GM19238 (cell line): Measurements from ENCODE around the gene C1QL2.

Source experiments
- DNase-seq: peaks from one replicate; pipeline ENCODE4 v3.0.0; 2011; ENCODE audit warnings: low spot score; ENCODE audit not compliant: insufficient read length

C1QL2 gene

GRCh38 chr2:119144806-119145205 is 13.7 kb downstream of the C1QL2 start:
- DNase-seq, result no peak

- DNase-seq, result no peak
Observed at GRCh38 chr2:119142824-119143223, 15.7 kb downstream of the C1QL2 start.

- DNase-seq, result no peak
Observed at GRCh38 chr2:119137502-119137901, 21.0 kb downstream of the C1QL2 start.

GRCh38 chr2:119136872-119137271 is 21.7 kb downstream of the C1QL2 start:
- no peak for DNase-seq

- no peak for DNase-seq
Observed at GRCh38 chr2:119136093-119136492, 22.5 kb downstream of the C1QL2 start.

GRCh38 chr2:119134775-119135174 is 23.8 kb downstream of the C1QL2 start:
- DNase-seq, result no peak

- DNase-seq, result peak; percentile 41
Observed at GRCh38 chr2:119126650-119127049, 31.9 kb downstream of the C1QL2 start.

GRCh38 chr2:119123389-119123788 is 35.2 kb downstream of the C1QL2 start:
- no peak for DNase-seq

- DNase-seq, result no peak
Observed at GRCh38 chr2:119122663-119123062, 35.9 kb downstream of the C1QL2 start.

GRCh38 chr2:119119999-119120756 is 38.4 kb downstream of the C1QL2 start:
- no peak for DNase-seq

GRCh38 chr2:119119076-119119785 is 39.3 kb downstream of the C1QL2 start:
- DNase-seq, result no peak

- DNase-seq, result no peak
Observed at GRCh38 chr2:119117891-119118882, 40.4 kb downstream of the C1QL2 start.

- DNase-seq, result no peak
Observed at GRCh38 chr2:119117408-119117807, 41.1 kb downstream of the C1QL2 start.

GRCh38 chr2:119116411-119117295 is 41.9 kb downstream of the C1QL2 start:
- no peak for DNase-seq

- no peak for DNase-seq
Observed at GRCh38 chr2:119114266-119114665, 44.3 kb downstream of the C1QL2 start.

- DNase-seq, result no peak
Observed at GRCh38 chr2:119113489-119113770, 45.1 kb downstream of the C1QL2 start.

GRCh38 chr2:119112770-119113488 is 45.6 kb downstream of the C1QL2 start:
- no peak for DNase-seq

- DNase-seq, result no peak
Observed at GRCh38 chr2:119112230-119112629, 46.3 kb downstream of the C1QL2 start.

- DNase-seq, result no peak
Observed at GRCh38 chr2:119111115-119111975, 47.2 kb downstream of the C1QL2 start.
